Cerebellar nuclear complex (tissue), 1 donor: Measurements from ENCODE around the gene FBXL17.

Experiments used
- DNase-seq, 2 experiments: peaks; one replicate each; lab custom pipeline; 2025; lab: John Stamatoyannopoulos, UW

FBXL17 gene

GRCh38 chr5:107813559-107813958, 568.3 kb downstream of the FBXL17 start:
- no peak for DNase-seq

GRCh38 chr5:107812570-107813141, 569.2 kb downstream of the FBXL17 start:
- no peak for DNase-seq

GRCh38 chr5:107809201-107810034, 572.5 kb downstream of the FBXL17 start:
- DNase-seq, result no peak
